GM12878 (cell line): ENCODE measurements around the gene TNFRSF6B. TPM values are rescaled to one million over a fixed set of nuclear protein-coding genes. Genes with fewer than 3 reads are reported as not detected.

Experiments
- ATAC-seq: fragments of 200-7000 bp; cut with Tn5 transposase; 3 replicates; pipeline ENCODE4 v1.9.1; 2020; ENCODE audit warnings: mild to moderate bottlenecking, moderate library complexity
- BruUV-seq: library from RNA; stranded (reverse); fragments of 400-500 nt; replicated peaks from 2 replicates; lab custom pipeline; 2021; lab: Mats Ljungman, UMichigan
- CTCF ChIA-PET: fragments of 300-600 bp; sonication (Branson Sonifier 250); formaldehyde crosslinking; extraction: SDS; loops from one replicate; lab custom pipeline; 2021; ENCODE audit warnings: inconsistent platforms; lab: Yijun Ruan, JAX
- POLR2A ChIA-PET: fragments of 350-600 bp; formaldehyde crosslinking; extraction: SDS; loops from one replicate; lab custom pipeline; 2021; ENCODE audit warnings: inconsistent platforms; lab: Charles Lee
- RAD21 ChIA-PET: fragments of 300-600 bp; sonication (Branson Sonifier 250); formaldehyde crosslinking; loops from one replicate; lab custom pipeline; 2023; ENCODE audit warnings: antibody characterized with exemption; ENCODE audit not compliant: unreplicated experiment; lab: Charles Lee
- SMC1A ChIA-PET: fragments of 300-600 bp; sonication (Branson Sonifier 250); formaldehyde crosslinking; loops from one replicate; lab custom pipeline; 2023; ENCODE audit not compliant: unreplicated experiment, uncharacterized antibody; lab: Charles Lee
- DNase-seq: peaks from one replicate; pipeline ENCODE4 v3.0.0-alpha.2; 2011; ENCODE audit warnings: low read depth, low spot score
- FAIRE-seq: peaks from 3 replicates; lab custom pipeline; 2011; peaks lifted over from hg19 to GRCh38; lab: Jason Lieb, UNC
- H2AFZ ChIP-seq: 2 replicates; pipeline ENCODE4 v1.6.0; 2011; ENCODE audit warnings: low read depth, low read length, control low read depth; ENCODE audit not compliant: control insufficient read depth
- H3K27ac ChIP-seq: 2 replicates; pipeline ENCODE4 v1.5.1; 2011; ENCODE audit warnings: control low read depth; ENCODE audit not compliant: control insufficient read depth, insufficient read depth
- H3K27me3 ChIP-seq, 2 experiments: replicated peaks in 1 of 2; 2 replicates each; pipeline versions ENCODE4 v1.6.0 to v1.6.1; 2011; ENCODE audit warnings: low read length in 1 of 2; ENCODE audit not compliant: control insufficient read depth in 2 of 2, insufficient read depth in 2 of 2
- H3K36me3 ChIP-seq, 2 experiments: 2 replicates each; pipeline ENCODE4 v1.5.1; 2011; ENCODE audit warnings: low read length in 1 of 2; ENCODE audit not compliant: control insufficient read depth in 2 of 2, insufficient read depth in 2 of 2
- H3K4me1 ChIP-seq: 2 replicates; pipeline ENCODE4 v1.6.1; 2011; ENCODE audit warnings: mild to moderate bottlenecking, low read length, moderate library complexity, mixed read lengths; ENCODE audit not compliant: control insufficient read depth, insufficient read depth
- H3K4me2 ChIP-seq: 2 replicates; pipeline ENCODE4 v1.6.0; 2011; ENCODE audit warnings: control low read depth; ENCODE audit not compliant: control insufficient read depth, insufficient read depth
- H3K4me3 ChIP-seq: fragments of 200-600 bp; sonication (generic); 2 replicates; pipeline ENCODE4 v1.5.1; 2016
- H3K79me2 ChIP-seq: 2 replicates; pipeline ENCODE4 v1.6.0; 2011; ENCODE audit warnings: low read length; ENCODE audit not compliant: control insufficient read depth, insufficient read depth
- H3K9ac ChIP-seq: 2 replicates; pipeline ENCODE4 v1.8.0; 2011; ENCODE audit warnings: low read length, control low read depth, mixed read lengths; ENCODE audit not compliant: control insufficient read depth, insufficient read depth
- H3K9me3 ChIP-seq: replicated peaks from 3 replicates; pipeline ENCODE4 v1.5.1; 2011; ENCODE audit warnings: mild to moderate bottlenecking, low read length; ENCODE audit not compliant: control insufficient read depth, insufficient read depth
- H4K20me1 ChIP-seq: 2 replicates; pipeline ENCODE4 v1.6.0; 2011; ENCODE audit not compliant: control insufficient read depth, insufficient read depth
- HDAC2 ChIP-seq: fragments of 200-600 bp; sonication (generic); IDR thresholded peaks from 2 replicates; pipeline ENCODE4 v1.6.1; 2017
- NBN ChIP-seq: fragments of 450-650 bp; IDR thresholded peaks from 2 replicates; pipeline ENCODE4 v1.6.1; 2016
- NFXL1 ChIP-seq: fragments of 450-650 bp; IDR thresholded peaks from 2 replicates; pipeline ENCODE4 v1.6.1; 2017; ENCODE audit warnings: antibody characterized with exemption, mild to moderate bottlenecking, borderline replicate concordance
- POLR2A ChIP-seq: IDR thresholded peaks from 2 replicates; pipeline ENCODE4 v1.6.1; 2011; ENCODE audit warnings: low read depth, mild to moderate bottlenecking, low read length
- SIX5 ChIP-seq: IDR thresholded peaks from 2 replicates; pipeline ENCODE4 v1.6.1; 2011; ENCODE audit warnings: mild to moderate bottlenecking, low read depth, low read length, moderate library complexity; ENCODE audit not compliant: severe bottlenecking
- WGBS: methylation state at CpG from one replicate; pipeline ENCODE4 v1.1.6; 2016; ENCODE audit warnings: low lambda C conversion rate; ENCODE audit not compliant: insufficient replicate concordance, insufficient coverage; ENCODE audit errors: missing lambda C conversion rate; 5-methylcytosine and 5-hydroxymethylcytosine counted together
- in situ Hi-C: fragments of 300-500 bp; cut with MboI; formaldehyde crosslinking; loops from 9 replicates; pipeline ENCODE4 v1.14.3; 2018; ENCODE audit warnings: mixed read lengths
- intact Hi-C: fragments of 100-400 bp; cut with micrococcal nuclease; formaldehyde crosslinking; loops from one replicate; pipeline ENCODE4 v1.14.2; 2022; ENCODE audit not compliant: unreplicated experiment
- polyA plus RNA-seq, 11 experiments: library from polyadenylated mRNA; depleted of rRNA in 4 of 11; unstranded in 6 of 11; stranded (reverse) in 5 of 11; fragments of >200 nt; fragmentation: Nextera tagmentation in 4 of 11; fragmentation: Illumina TruSeq in 1 of 11; extraction: Ambion mirVana in 4 of 11; extraction: Trizol in 1 of 11; gene quantifications; 1 replicate in 1 of 11; 2 replicates in 10 of 11; pipeline versions ENCODE4 v1.2.1 to v1.2.3, GENCODE V29; 2011 to 2016; ENCODE audit warnings: inconsistent platforms in 2 of 11, missing spikeins in 2 of 11, low read depth in 1 of 11
- total RNA-seq, 4 experiments: library from RNA; depleted of rRNA in 3 of 4; stranded (reverse); fragments of >200 nt in 3 of 4; fragmentation: Illumina TruSeq in 1 of 4; extraction: Trizol in 1 of 4; gene quantifications; 2 replicates each; pipeline versions ENCODE4 v1.2.1 to v1.2.3, GENCODE V29; 2013 to 2021

TNFRSF6B gene
- total and polyA plus RNA-seq, 10 of the 15 experiments (the other 5 are each of a cell fraction or from before 2014, with no cell fraction given) = 0.67 to 2.2 (median 1.8) TPM; not detected in 7

DNA sequence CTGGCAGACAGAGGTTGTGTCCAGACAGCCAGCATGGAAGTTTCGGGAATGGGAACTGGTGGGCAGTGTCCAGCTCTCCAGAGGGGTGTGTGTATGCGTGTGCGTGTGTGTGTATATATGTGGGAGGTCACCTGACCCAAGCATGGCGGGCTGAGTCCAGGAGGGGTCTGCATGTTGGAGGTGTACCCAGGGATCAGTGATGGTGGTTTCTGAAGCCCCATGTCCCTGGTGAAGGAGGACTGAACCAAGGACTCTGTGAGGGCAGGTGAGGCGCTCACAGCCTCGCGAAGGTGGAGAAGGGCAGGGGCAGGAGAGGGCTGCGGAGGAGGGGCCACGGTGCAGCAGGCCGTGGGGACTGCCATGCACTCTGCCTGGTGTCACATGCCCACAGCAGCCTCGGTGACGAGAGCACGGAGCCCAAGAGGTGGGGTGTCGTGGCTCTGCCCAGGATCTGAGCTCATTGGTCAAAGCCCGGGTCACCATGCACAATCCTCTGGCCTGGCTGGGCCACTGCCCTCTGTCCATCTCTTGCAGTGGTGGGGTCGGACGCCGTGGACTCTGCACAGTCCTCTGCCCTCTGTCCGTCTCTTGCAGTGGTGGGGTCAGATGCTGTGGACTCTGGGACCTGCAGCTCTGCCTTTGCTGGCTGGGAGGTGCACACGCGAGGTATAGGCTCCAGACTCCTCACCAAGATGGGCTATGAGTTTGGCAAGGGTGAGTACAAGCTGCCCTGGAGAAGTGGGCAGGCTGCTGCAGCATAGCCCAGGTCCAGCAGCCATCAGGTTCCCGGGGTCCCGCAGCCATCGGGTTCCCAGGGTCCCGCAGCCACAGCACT, 37.9 kb downstream of the TNFRSF6B start:
- ATAC-seq (no peak), FAIRE-seq (no peak), DNase-seq (no peak)
- Histone ChIP-seq H3K9me3 (0 out of 3 replicates have a peak, but pooled peaks cover 1% of the 10 kb centered on the region), H3K27ac (no peak overlapping the region), H3K9ac (no peak overlapping the region), H3K36me3 (peaks cover 11 to 27% of the 10 kb centered on the region in 2 experiments; a peak in 3 of 4 replicates), H3K4me3 (no peak overlapping the region), H2AFZ (no peak overlapping the region), H4K20me1 (no peaks in the 10 kb centered on the region), H3K27me3 (no peaks in the 10 kb centered on the region), H3K79me2 (peaks cover 33% of the 10 kb centered on the region), H3K4me1 (peaks cover 53% of the 10 kb centered on the region), H3K4me2 (no peak overlapping the region)
- WGBS = 96% methylated on average over 25 of the region's 25 CpGs
- TF ChIP-seq SIX5 (no peak), POLR2A (peak; percentile 11; the same call in 1 of the 2 replicates), NFXL1 (no peak), HDAC2 (no peak), NBN (no peak)
- ChIA-PET SMC1A (no interaction called here), POLR2A (no interaction called here), RAD21 (interaction anchor here (1.2 kb wide), 1 partner anchor 36 kb away, joined by 3 read pairs; no protein-coding TSS in a partner anchor), CTCF (interaction anchor here (1.5 kb wide), 1 partner anchor 26 kb away, joined by 4 read pairs; the partner anchor contains the start of genes ARFRP1 and ZGPAT)
- intact Hi-C loops (no loop called here), in situ Hi-C loops (no loop called here)
- BruUV-seq = no TSS peak
